IPS DF 6.9 (cell line): ENCODE results near the gene KIAA1755.
A peak's percentile ranks its signal among the peaks of the same experiment; 100 is the strongest.

ENCODE experiments used
- DNase-seq: peaks from one replicate; pipeline ENCODE4 v3.0.0-alpha.2; 2013; ENCODE audit warnings: low read depth, low spot score
- H3K27ac ChIP-seq: one replicate; pipeline ENCODE4 v1.5.1; 2013; ENCODE audit warnings: low read length, control low read depth
- H3K27me3 ChIP-seq: 2 replicates; pipeline ENCODE4 v1.6.1; 2013; ENCODE audit warnings: mild to moderate bottlenecking, low read length; ENCODE audit not compliant: control insufficient read depth, insufficient read depth
- H3K36me3 ChIP-seq: 2 replicates; pipeline ENCODE4 v1.6.1; 2013; ENCODE audit warnings: low read length; ENCODE audit not compliant: control insufficient read depth, insufficient read depth
- H3K4me1 ChIP-seq: 2 replicates; pipeline ENCODE4 v1.6.1; 2013; ENCODE audit warnings: low read length; ENCODE audit not compliant: control insufficient read depth, insufficient read depth
- H3K4me3 ChIP-seq: 2 replicates; pipeline ENCODE4 v1.5.1; 2013; ENCODE audit warnings: mild to moderate bottlenecking, low read length
- H3K9me3 ChIP-seq: 2 replicates; pipeline ENCODE4 v1.6.1; 2013; ENCODE audit warnings: low read length, inconsistent platforms; ENCODE audit not compliant: control insufficient read depth, insufficient read depth
- WGBS: extraction: QIAGEN DNeasy Blood & Tissue Kit; methylation state at CpG from one replicate; pipeline ENCODE4 v1.1.7; 2013; ENCODE audit warnings: mixed read lengths, missing lambda C conversion rate; ENCODE audit not compliant: insufficient read length, insufficient coverage; 5-methylcytosine and 5-hydroxymethylcytosine counted together

The KIAA1755 gene

GRCh38 chr20:38242848-38243708 lies 17.5 kb downstream of the KIAA1755 start:
- peaks cover 2% of the 10 kb centered on the region; the same call in 1 of the 2 replicates for H3K9me3 ChIP-seq
- H3K36me3 ChIP-seq: no peaks in the 10 kb centered on the region
- H3K27ac ChIP-seq: no peak overlapping the region
- H3K4me1 ChIP-seq: no peaks in the 10 kb centered on the region; the same call in 1 of the 2 replicates
- DNase-seq: peak; percentile 41
- no peaks in the 10 kb centered on the region for H3K27me3 ChIP-seq
- no peak overlapping the region for H3K4me3 ChIP-seq
- no CpG with 5 or more reads among the region's 5 CpGs for WGBS

GRCh38 chr20:38241201-38241600 lies 19.3 kb downstream of the KIAA1755 start:
- no peak for DNase-seq
- no peaks in the 10 kb centered on the region for H3K36me3 ChIP-seq
- no CpG with 5 or more reads among the region's 3 CpGs for WGBS
- H3K27me3 ChIP-seq: no peaks in the 10 kb centered on the region
- H3K4me3 ChIP-seq: no peak overlapping the region
- H3K4me1 ChIP-seq: no peaks in the 10 kb centered on the region
- H3K27ac ChIP-seq: no peak overlapping the region
- peaks cover 2% of the 10 kb centered on the region; the same call in 1 of the 2 replicates for H3K9me3 ChIP-seq

- WGBS: no CpG with 5 or more reads among the region's 3 CpGs
- DNase-seq: no peak
- H3K4me1 ChIP-seq: no peaks in the 10 kb centered on the region
- no peaks in the 10 kb centered on the region for H3K36me3 ChIP-seq
- H3K4me3 ChIP-seq: no peak overlapping the region
- peaks cover 2% of the 10 kb centered on the region; the same call in 1 of the 2 replicates for H3K9me3 ChIP-seq
- H3K27me3 ChIP-seq: no peaks in the 10 kb centered on the region
- no peak overlapping the region for H3K27ac ChIP-seq
Observed at GRCh38 chr20:38239441-38239840, 21.1 kb downstream of the KIAA1755 start.

GRCh38 chr20:38238829-38239228 lies 21.7 kb downstream of the KIAA1755 start:
- peaks cover 2% of the 10 kb centered on the region; the same call in 1 of the 2 replicates for H3K9me3 ChIP-seq
- H3K4me1 ChIP-seq: no peaks in the 10 kb centered on the region
- no peaks in the 10 kb centered on the region for H3K27me3 ChIP-seq
- no peaks in the 10 kb centered on the region for H3K36me3 ChIP-seq
- no peak for DNase-seq
- H3K4me3 ChIP-seq: no peak overlapping the region
- no peak overlapping the region for H3K27ac ChIP-seq
- WGBS: no CpG with 5 or more reads among the region's 3 CpGs

- no peaks in the 10 kb centered on the region for H3K4me1 ChIP-seq
- no peak overlapping the region for H3K27ac ChIP-seq
- H3K4me3 ChIP-seq: no peak overlapping the region
- no peak for DNase-seq
- H3K27me3 ChIP-seq: no peaks in the 10 kb centered on the region
- no peaks in the 10 kb centered on the region for H3K36me3 ChIP-seq
- no peaks in the 10 kb centered on the region; the same call in 1 of the 2 replicates for H3K9me3 ChIP-seq
- WGBS: 100% methylated on average over 1 of the region's 3 CpGs
Observed at GRCh38 chr20:38237381-38237780, 23.2 kb downstream of the KIAA1755 start.

GRCh38 chr20:38231531-38232121 lies 28.9 kb downstream of the KIAA1755 start:
- no peak for DNase-seq
- Histone ChIP-seq H3K9me3 (no peaks in the 10 kb centered on the region), H3K36me3 (no peaks in the 10 kb centered on the region), H3K27me3 (no peaks in the 10 kb centered on the region), H3K4me3 (no peak overlapping the region), H3K27ac (no peak overlapping the region), H3K4me1 (no peaks in the 10 kb centered on the region)
- WGBS: no CpG with 5 or more reads among the region's 10 CpGs

GRCh38 chr20:38230957-38231526 lies 29.5 kb downstream of the KIAA1755 start:
- Histone ChIP-seq H3K36me3 (no peaks in the 10 kb centered on the region), H3K9me3 (no peaks in the 10 kb centered on the region), H3K4me3 (no peak overlapping the region), H3K4me1 (no peaks in the 10 kb centered on the region), H3K27me3 (no peaks in the 10 kb centered on the region), H3K27ac (no peak overlapping the region)
- no CpG with 5 or more reads among the region's 10 CpGs for WGBS
- no peak for DNase-seq

- H3K36me3 ChIP-seq: no peaks in the 10 kb centered on the region
- H3K27ac ChIP-seq: no peak overlapping the region
- DNase-seq: no peak
- H3K27me3 ChIP-seq: no peaks in the 10 kb centered on the region
- H3K4me3 ChIP-seq: no peak overlapping the region
- WGBS: no CpG with 5 or more reads among the region's 1 CpG
- H3K4me1 ChIP-seq: no peaks in the 10 kb centered on the region
- H3K9me3 ChIP-seq: no peaks in the 10 kb centered on the region
Observed at GRCh38 chr20:38230253-38230551, 30.3 kb downstream of the KIAA1755 start.

- no peak overlapping the region for H3K27ac ChIP-seq
- no peaks in the 10 kb centered on the region for H3K36me3 ChIP-seq
- no peaks in the 10 kb centered on the region for H3K9me3 ChIP-seq
- H3K4me3 ChIP-seq: no peak overlapping the region
- WGBS: no CpG with 5 or more reads among the region's 6 CpGs
- H3K4me1 ChIP-seq: no peaks in the 10 kb centered on the region
- no peaks in the 10 kb centered on the region for H3K27me3 ChIP-seq
- DNase-seq: no peak
Observed at GRCh38 chr20:38229376-38230252, 30.9 kb downstream of the KIAA1755 start.

GRCh38 chr20:38228436-38228835 lies 32.1 kb downstream of the KIAA1755 start:
- no peaks in the 10 kb centered on the region for H3K4me1 ChIP-seq
- DNase-seq: no peak
- WGBS: no CpG with 5 or more reads among the region's 2 CpGs
- no peaks in the 10 kb centered on the region for H3K36me3 ChIP-seq
- no peak overlapping the region for H3K4me3 ChIP-seq
- H3K27ac ChIP-seq: no peak overlapping the region
- H3K27me3 ChIP-seq: no peaks in the 10 kb centered on the region
- H3K9me3 ChIP-seq: no peaks in the 10 kb centered on the region
